SK-N-SH (cell line): ENCODE measurements around the gene TIMELESS.

Experiments
- ELF1 ChIP-seq: IDR thresholded peaks from 2 replicates; pipeline ENCODE4 v1.4.0; 2012
- JUND ChIP-seq: IDR thresholded peaks from 2 replicates; pipeline ENCODE4 v1.4.0; 2012
- NFIC ChIP-seq: IDR thresholded peaks from 2 replicates; pipeline ENCODE4 v1.4.0; 2012; ENCODE audit warnings: borderline replicate concordance
- POLR2AphosphoS5 ChIP-seq: IDR thresholded peaks from 2 replicates; pipeline ENCODE4 v1.6.1; 2012; ENCODE audit warnings: low read depth, low read length
- SMC3 ChIP-seq: IDR thresholded peaks from 2 replicates; pipeline ENCODE4 v1.6.1; 2012; ENCODE audit warnings: low read depth, low read length, improper control_type of control experiment
- YY1 ChIP-seq: IDR thresholded peaks from 2 replicates; pipeline ENCODE4 v1.4.0; 2012; ENCODE audit warnings: low read depth, mild to moderate bottlenecking
- TF ChIP-seq, protein P1 (sequence below): fragments of 200-600 bp; sonication (generic); IDR thresholded peaks from 2 replicates; pipeline ENCODE4 v1.6.1; 2017; ENCODE audit warnings: antibody characterized with exemption, mild to moderate bottlenecking, moderate library complexity
- TF ChIP-seq, protein P2 (sequence below): IDR thresholded peaks from 2 replicates; pipeline ENCODE4 v1.4.0; 2012; ENCODE audit warnings: low read depth, borderline replicate concordance

- TF ChIP-seq, protein P1, sequence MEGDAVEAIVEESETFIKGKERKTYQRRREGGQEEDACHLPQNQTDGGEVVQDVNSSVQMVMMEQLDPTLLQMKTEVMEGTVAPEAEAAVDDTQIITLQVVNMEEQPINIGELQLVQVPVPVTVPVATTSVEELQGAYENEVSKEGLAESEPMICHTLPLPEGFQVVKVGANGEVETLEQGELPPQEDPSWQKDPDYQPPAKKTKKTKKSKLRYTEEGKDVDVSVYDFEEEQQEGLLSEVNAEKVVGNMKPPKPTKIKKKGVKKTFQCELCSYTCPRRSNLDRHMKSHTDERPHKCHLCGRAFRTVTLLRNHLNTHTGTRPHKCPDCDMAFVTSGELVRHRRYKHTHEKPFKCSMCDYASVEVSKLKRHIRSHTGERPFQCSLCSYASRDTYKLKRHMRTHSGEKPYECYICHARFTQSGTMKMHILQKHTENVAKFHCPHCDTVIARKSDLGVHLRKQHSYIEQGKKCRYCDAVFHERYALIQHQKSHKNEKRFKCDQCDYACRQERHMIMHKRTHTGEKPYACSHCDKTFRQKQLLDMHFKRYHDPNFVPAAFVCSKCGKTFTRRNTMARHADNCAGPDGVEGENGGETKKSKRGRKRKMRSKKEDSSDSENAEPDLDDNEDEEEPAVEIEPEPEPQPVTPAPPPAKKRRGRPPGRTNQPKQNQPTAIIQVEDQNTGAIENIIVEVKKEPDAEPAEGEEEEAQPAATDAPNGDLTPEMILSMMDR, result peak; percentile 18; the same call in 1 of the 2 replicates
- TF ChIP-seq JUND (no peak), ELF1 (no peak), NFIC (no peak), YY1 (no peak), POLR2AphosphoS5 (no peak), SMC3 (no peak)
- TF ChIP-seq, protein P2, sequence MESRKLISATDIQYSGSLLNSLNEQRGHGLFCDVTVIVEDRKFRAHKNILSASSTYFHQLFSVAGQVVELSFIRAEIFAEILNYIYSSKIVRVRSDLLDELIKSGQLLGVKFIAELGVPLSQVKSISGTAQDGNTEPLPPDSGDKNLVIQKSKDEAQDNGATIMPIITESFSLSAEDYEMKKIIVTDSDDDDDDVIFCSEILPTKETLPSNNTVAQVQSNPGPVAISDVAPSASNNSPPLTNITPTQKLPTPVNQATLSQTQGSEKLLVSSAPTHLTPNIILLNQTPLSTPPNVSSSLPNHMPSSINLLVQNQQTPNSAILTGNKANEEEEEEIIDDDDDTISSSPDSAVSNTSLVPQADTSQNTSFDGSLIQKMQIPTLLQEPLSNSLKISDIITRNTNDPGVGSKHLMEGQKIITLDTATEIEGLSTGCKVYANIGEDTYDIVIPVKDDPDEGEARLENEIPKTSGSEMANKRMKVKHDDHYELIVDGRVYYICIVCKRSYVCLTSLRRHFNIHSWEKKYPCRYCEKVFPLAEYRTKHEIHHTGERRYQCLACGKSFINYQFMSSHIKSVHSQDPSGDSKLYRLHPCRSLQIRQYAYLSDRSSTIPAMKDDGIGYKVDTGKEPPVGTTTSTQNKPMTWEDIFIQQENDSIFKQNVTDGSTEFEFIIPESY, result no peak
Observed at GRCh38 chr12:56377310-56377988, 71.8 kb downstream of the TIMELESS start.
